Measurements from ENCODE around the gene CDK6.

Gene CDK6

GRCh38 chr7:92833024-92833765 is 3.2 kb downstream of the CDK6 start:
- H3K4me3 ChIP-seq (ENCODE audit: low read depth, low read length), result peak overlapping the region; percentile 92
- H3K27ac ChIP-seq, result peak overlapping the region; percentile 85
- peaks cover 16% of the 10 kb centered on the region for H3K36me3 ChIP-seq (replicated peaks)
- DNase-seq, result peak; percentile 60
- no peaks in the 10 kb centered on the region for H3K27me3 ChIP-seq (replicated peaks)
- in situ Hi-C loops (cut with HindIII; ENCODE audit: low pct_ligation_motif_present, low sequenced_read_pairs), result no loop called here
- TF ChIP-seq CTCF (IDR thresholded peaks at IDR 0.05; ENCODE audit: low read depth, low read length, missing control alignments), result peak; percentile 82

- in situ Hi-C loops (cut with HindIII; ENCODE audit: low pct_ligation_motif_present, low sequenced_read_pairs), result no loop called here
- no peak for DNase-seq
- H3K4me3 ChIP-seq (ENCODE audit: low read depth, low read length), result peak overlapping the region; percentile 92
- H3K36me3 ChIP-seq (replicated peaks), result peaks cover 17% of the 10 kb centered on the region
- H3K27me3 ChIP-seq (replicated peaks), result no peaks in the 10 kb centered on the region
- TF ChIP-seq CTCF (IDR thresholded peaks at IDR 0.05; ENCODE audit: low read depth, low read length, missing control alignments), result no peak
- H3K27ac ChIP-seq, result peak overlapping the region; percentile 85
Observed at GRCh38 chr7:92832534-92833023, 3.8 kb downstream of the CDK6 start.

GRCh38 chr7:92831716-92832533 is 4.4 kb downstream of the CDK6 start:
- Histone ChIP-seq H3K27ac (peak overlapping the region; percentile 85), H3K36me3 (replicated peaks) (peaks cover 18% of the 10 kb centered on the region), H3K27me3 (replicated peaks) (no peaks in the 10 kb centered on the region), H3K4me3 (ENCODE audit: low read depth, low read length) (peak overlapping the region; percentile 92)
- in situ Hi-C loops (cut with HindIII; ENCODE audit: low pct_ligation_motif_present, low sequenced_read_pairs), result no loop called here
- TF ChIP-seq CTCF (IDR thresholded peaks at IDR 0.05; ENCODE audit: low read depth, low read length, missing control alignments), result no peak
- peak; percentile 90 for DNase-seq

- in situ Hi-C loops (cut with HindIII; ENCODE audit: low pct_ligation_motif_present, low sequenced_read_pairs), result no loop called here
- Histone ChIP-seq H3K27me3 (replicated peaks) (no peaks in the 10 kb centered on the region), H3K4me3 (ENCODE audit: low read depth, low read length) (no peak overlapping the region), H3K36me3 (replicated peaks) (peaks cover 18% of the 10 kb centered on the region), H3K27ac (peak overlapping the region; percentile 85)
- TF ChIP-seq CTCF (IDR thresholded peaks at IDR 0.05; ENCODE audit: low read depth, low read length, missing control alignments), result no peak
- DNase-seq, result no peak
Observed at GRCh38 chr7:92830532-92831110, 5.8 kb downstream of the CDK6 start.

GRCh38 chr7:92830027-92830426 is 6.3 kb downstream of the CDK6 start:
- no peak for TF ChIP-seq CTCF (IDR thresholded peaks at IDR 0.05; ENCODE audit: low read depth, low read length, missing control alignments)
- H3K36me3 ChIP-seq (replicated peaks), result peaks cover 20% of the 10 kb centered on the region
- no peak for DNase-seq
- no peaks in the 10 kb centered on the region for H3K27me3 ChIP-seq (replicated peaks)
- in situ Hi-C loops (cut with HindIII; ENCODE audit: low pct_ligation_motif_present, low sequenced_read_pairs), result no loop called here
- H3K4me3 ChIP-seq (ENCODE audit: low read depth, low read length), result no peak overlapping the region
- H3K27ac ChIP-seq, result peak overlapping the region; percentile 85
